Liver (tissue), 9 donors: Measurements from ENCODE around the gene GRID1. TPM values are rescaled to one million over a fixed set of nuclear protein-coding genes. Genes with fewer than 3 reads are reported as not detected.
A peak's percentile ranks its signal among the peaks of the same experiment; 100 is the strongest.
"Not testable (repeated sequence)": the region's sequence is repeated elsewhere in the genome, so short reads cannot be mapped to it uniquely, and the experiment has no call there.

Experiments used
- DNase-seq: peaks from one replicate; pipeline ENCODE4 v3.0.0-alpha.2; 2017; ENCODE audit warnings: low spot score
- H3K27ac ChIP-seq, 2 donors: one replicate each; pipeline ENCODE4 v1.7.0; 2013; ENCODE audit warnings: inconsistent platforms in 2 of 2, low read length in 2 of 2, control low read depth in 1 of 2, low read depth in 1 of 2, mild to moderate bottlenecking in 1 of 2
- H3K27me3 ChIP-seq, 4 donors: one replicate each; pipeline versions ENCODE4 v1.6.1 to v1.7.0; 2013; ENCODE audit warnings: low read length in 3 of 4, inconsistent platforms in 1 of 4, mild to moderate bottlenecking in 1 of 4, moderate library complexity in 1 of 4; ENCODE audit not compliant: control insufficient read depth in 4 of 4, insufficient read depth in 4 of 4
- H3K36me3 ChIP-seq, 4 donors: one replicate each; pipeline versions ENCODE4 v1.6.1 to v1.7.0; 2013; ENCODE audit warnings: low read length in 3 of 4, mild to moderate bottlenecking in 3 of 4, low read depth in 1 of 4, moderate library complexity in 1 of 4; ENCODE audit not compliant: control insufficient read depth in 4 of 4, insufficient read depth in 3 of 4
- H3K4me1 ChIP-seq, 4 donors: one replicate each; pipeline versions ENCODE4 v1.6.1 to v1.7.0; 2013; ENCODE audit warnings: low read length in 3 of 4, mild to moderate bottlenecking in 3 of 4, moderate library complexity in 1 of 4; ENCODE audit not compliant: control insufficient read depth in 4 of 4, insufficient read depth in 4 of 4
- H3K4me3 ChIP-seq, 3 donors: one replicate each; pipeline versions ENCODE4 v1.6.1 to v1.7.0; 2013; ENCODE audit warnings: low read length in 3 of 3, control low read depth in 1 of 3, low read depth in 1 of 3, mild to moderate bottlenecking in 1 of 3
- H3K9ac ChIP-seq, 2 donors: one replicate each; pipeline ENCODE4 v1.7.0; 2013; ENCODE audit warnings: low read length in 2 of 2, mild to moderate bottlenecking in 2 of 2, moderate library complexity in 2 of 2, control low read depth in 1 of 2, low read depth in 1 of 2
- H3K9me3 ChIP-seq, 4 donors: one replicate each; pipeline versions ENCODE4 v1.6.1 to v1.7.0; 2013; ENCODE audit warnings: low read length in 3 of 4; ENCODE audit not compliant: control insufficient read depth in 4 of 4
- ATF3 ChIP-seq: IDR thresholded peaks from 2 replicates; pipeline ENCODE4 v1.6.1; 2016; ENCODE audit warnings: antibody characterized with exemption
- EGR1 ChIP-seq, 2 donors: IDR thresholded peaks; 2 replicates each; pipeline ENCODE4 v1.6.1; 2016 to 2018; ENCODE audit warnings: antibody characterized with exemption in 2 of 2, low read depth in 2 of 2
- FOXA1 ChIP-seq: IDR thresholded peaks from 2 replicates; pipeline ENCODE4 v1.6.1; 2016; ENCODE audit warnings: antibody characterized with exemption
- FOXA2 ChIP-seq: IDR thresholded peaks from 2 replicates; pipeline ENCODE4 v1.6.1; 2016; ENCODE audit warnings: antibody characterized with exemption
- GABPA ChIP-seq, 2 donors: IDR thresholded peaks in 1 of 2; conservative IDR thresholded peaks in 1 of 2; 2 replicates each; pipeline ENCODE4 v1.6.1; 2016; ENCODE audit warnings: antibody characterized with exemption in 2 of 2, mild to moderate bottlenecking in 1 of 2, moderate library complexity in 1 of 2
- HNF4A ChIP-seq, 2 donors: conservative IDR thresholded peaks; 2 replicates each; pipeline ENCODE4 v1.6.1; 2016; ENCODE audit warnings: antibody characterized with exemption in 2 of 2, mild to moderate bottlenecking in 2 of 2
- HNF4G ChIP-seq: IDR thresholded peaks from 2 replicates; pipeline ENCODE4 v1.6.1; 2016; ENCODE audit warnings: antibody characterized with exemption
- JUND ChIP-seq, 2 donors: IDR thresholded peaks; 2 replicates each; pipeline ENCODE4 v1.6.1; 2016; ENCODE audit warnings: antibody characterized with exemption in 2 of 2
- NR2F2 ChIP-seq: IDR thresholded peaks from 2 replicates; pipeline ENCODE4 v1.6.1; 2016; ENCODE audit warnings: antibody characterized with exemption
- RAD21 ChIP-seq, 2 donors: IDR thresholded peaks; 2 replicates each; pipeline ENCODE4 v1.6.1; 2016; ENCODE audit warnings: antibody characterized with exemption in 2 of 2, mild to moderate bottlenecking in 2 of 2
- REST ChIP-seq: IDR thresholded peaks from 2 replicates; pipeline ENCODE4 v1.6.1; 2016; ENCODE audit warnings: antibody characterized with exemption, mild to moderate bottlenecking
- RXRA ChIP-seq, 2 donors: IDR thresholded peaks; 2 replicates each; pipeline ENCODE4 v1.6.1; 2017 to 2018; ENCODE audit warnings: antibody characterized with exemption in 2 of 2, mild to moderate bottlenecking in 1 of 2
- SP1 ChIP-seq: IDR thresholded peaks from 2 replicates; pipeline ENCODE4 v1.6.1; 2018; ENCODE audit warnings: antibody characterized with exemption, mild to moderate bottlenecking
- TAF1 ChIP-seq: conservative IDR thresholded peaks from 2 replicates; pipeline ENCODE4 v1.6.1; 2016; ENCODE audit warnings: antibody characterized with exemption, mild to moderate bottlenecking
- YY1 ChIP-seq: IDR thresholded peaks from 2 replicates; pipeline ENCODE4 v1.6.1; 2016; ENCODE audit warnings: antibody characterized with exemption, mild to moderate bottlenecking
- ZBTB33 ChIP-seq: IDR thresholded peaks from 2 replicates; pipeline ENCODE4 v1.6.1; 2016; ENCODE audit warnings: antibody characterized with exemption
- WGBS: extraction: QIAGEN DNeasy Blood & Tissue Kit; methylation state at CpG from one replicate; pipeline ENCODE4 v1.1.7; 2013; 5-methylcytosine and 5-hydroxymethylcytosine counted together
- polyA plus RNA-seq, 2 donors: library from polyadenylated mRNA; stranded (reverse) in 1 of 2; unstranded in 1 of 2; fragments of 200-250 nt in 1 of 2; fragments of >200 nt in 1 of 2; fragmentation: Nextera tagmentation in 1 of 2; extraction: Ambion mirVana in 1 of 2; gene quantifications; one replicate each; pipeline versions ENCODE4 v1.2.1 to v1.2.3, GENCODE V29; 2013 to 2015
- total RNA-seq, 2 donors: library from RNA; depleted of rRNA; stranded (reverse); fragments of >200 nt; gene quantifications; one replicate each; pipeline ENCODE4 v1.2.3, GENCODE V29; 2014
- TF ChIP-seq, protein P1 (sequence below): IDR thresholded peaks from 2 replicates; pipeline ENCODE4 v1.6.1; 2016; ENCODE audit warnings: antibody characterized with exemption
- TF ChIP-seq, protein P2 (sequence below): fragments of 150-350 bp; IDR thresholded peaks from 2 replicates; pipeline ENCODE4 v1.5.1; 2017; ENCODE audit warnings: improper control_type of control experiment, low read depth, low read length; ENCODE audit not compliant: missing input control
- donor health status: healthy.
- donor health status: healthy.
- donor health status: healthy.
- donor health status: healthy.
- donor health status: healthy.

Gene GRID1
- total and polyA plus RNA-seq, 4 donors = 0.09 to 0.17 (median 0.14) TPM; not detected in 1

- WGBS = 86% methylated on average over 6 of the region's 6 CpGs
- H3K4me3 ChIP-seq = no peak overlapping the region
- H3K4me1 ChIP-seq = no peaks in the 10 kb centered on the region
- DNase-seq = no peak
- no peak overlapping the region for H3K27ac ChIP-seq
- no peaks in the 10 kb centered on the region for H3K9me3 ChIP-seq
- no peaks in the 10 kb centered on the region for H3K27me3 ChIP-seq
- no peak overlapping the region for H3K9ac ChIP-seq
- no peak for TF ChIP-seq SP1
- TF ChIP-seq JUND (IDR thresholded peaks at IDR 0.05) = no peak
- no peak for TF ChIP-seq NR2F2
- TF ChIP-seq TAF1 = no peak
- no peak for TF ChIP-seq ZBTB33
- no peak for TF ChIP-seq REST
- no peak for TF ChIP-seq YY1
- no peak for TF ChIP-seq GABPA (IDR thresholded peaks at IDR 0.05 in 1 of 2, conservative IDR thresholded peaks at IDR 0.05 in 1 of 2)
- no peak for TF ChIP-seq RAD21 (IDR thresholded peaks at IDR 0.05)
- TF ChIP-seq FOXA1 = no peak
- no peak for TF ChIP-seq FOXA2
- TF ChIP-seq ATF3 = no peak
- TF ChIP-seq HNF4G = no peak
- no peak for TF ChIP-seq HNF4A (conservative IDR thresholded peaks at IDR 0.05)
- no peak for TF ChIP-seq RXRA (IDR thresholded peaks at IDR 0.05)
- TF ChIP-seq, protein P1, sequence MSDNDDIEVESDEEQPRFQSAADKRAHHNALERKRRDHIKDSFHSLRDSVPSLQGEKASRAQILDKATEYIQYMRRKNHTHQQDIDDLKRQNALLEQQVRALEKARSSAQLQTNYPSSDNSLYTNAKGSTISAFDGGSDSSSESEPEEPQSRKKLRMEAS = no peak
- TF ChIP-seq, protein P2, sequence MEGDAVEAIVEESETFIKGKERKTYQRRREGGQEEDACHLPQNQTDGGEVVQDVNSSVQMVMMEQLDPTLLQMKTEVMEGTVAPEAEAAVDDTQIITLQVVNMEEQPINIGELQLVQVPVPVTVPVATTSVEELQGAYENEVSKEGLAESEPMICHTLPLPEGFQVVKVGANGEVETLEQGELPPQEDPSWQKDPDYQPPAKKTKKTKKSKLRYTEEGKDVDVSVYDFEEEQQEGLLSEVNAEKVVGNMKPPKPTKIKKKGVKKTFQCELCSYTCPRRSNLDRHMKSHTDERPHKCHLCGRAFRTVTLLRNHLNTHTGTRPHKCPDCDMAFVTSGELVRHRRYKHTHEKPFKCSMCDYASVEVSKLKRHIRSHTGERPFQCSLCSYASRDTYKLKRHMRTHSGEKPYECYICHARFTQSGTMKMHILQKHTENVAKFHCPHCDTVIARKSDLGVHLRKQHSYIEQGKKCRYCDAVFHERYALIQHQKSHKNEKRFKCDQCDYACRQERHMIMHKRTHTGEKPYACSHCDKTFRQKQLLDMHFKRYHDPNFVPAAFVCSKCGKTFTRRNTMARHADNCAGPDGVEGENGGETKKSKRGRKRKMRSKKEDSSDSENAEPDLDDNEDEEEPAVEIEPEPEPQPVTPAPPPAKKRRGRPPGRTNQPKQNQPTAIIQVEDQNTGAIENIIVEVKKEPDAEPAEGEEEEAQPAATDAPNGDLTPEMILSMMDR = no peak
- TF ChIP-seq EGR1 (IDR thresholded peaks at IDR 0.05; ENCODE audit: low read depth in 2 of 2) = no peak
- H3K36me3 ChIP-seq = no peaks in the 10 kb centered on the region
These were observed 289.3 kb downstream of the GRID1 start for GRCh38 chr10:86077271-86077670.

GRCh38 chr10:86076497-86076896 lies 290.1 kb downstream of the GRID1 start:
- H3K27ac ChIP-seq, H3K27me3 ChIP-seq, H3K36me3 ChIP-seq, H3K4me3 ChIP-seq, H3K9ac ChIP-seq, H3K9me3 ChIP-seq, H3K4me1 ChIP-seq: not testable (repeated sequence)
- DNase-seq = peak; percentile 19
- 92% methylated on average over 4 of the region's 4 CpGs for whole genome bisulfite sequencing
